ENCODE results near the gene LRRC56.
A peak's percentile ranks its signal among the peaks of the same experiment; 100 is the strongest.
"Not testable (repeated sequence)": the region's sequence is repeated elsewhere in the genome, so short reads cannot be mapped to it uniquely, and the experiment has no call there.

LRRC56 gene

GRCh38 chr11:561148-562003 lies 24.0 kb downstream of the LRRC56 start:
- DNase-seq = peak; percentile 49

DNA sequence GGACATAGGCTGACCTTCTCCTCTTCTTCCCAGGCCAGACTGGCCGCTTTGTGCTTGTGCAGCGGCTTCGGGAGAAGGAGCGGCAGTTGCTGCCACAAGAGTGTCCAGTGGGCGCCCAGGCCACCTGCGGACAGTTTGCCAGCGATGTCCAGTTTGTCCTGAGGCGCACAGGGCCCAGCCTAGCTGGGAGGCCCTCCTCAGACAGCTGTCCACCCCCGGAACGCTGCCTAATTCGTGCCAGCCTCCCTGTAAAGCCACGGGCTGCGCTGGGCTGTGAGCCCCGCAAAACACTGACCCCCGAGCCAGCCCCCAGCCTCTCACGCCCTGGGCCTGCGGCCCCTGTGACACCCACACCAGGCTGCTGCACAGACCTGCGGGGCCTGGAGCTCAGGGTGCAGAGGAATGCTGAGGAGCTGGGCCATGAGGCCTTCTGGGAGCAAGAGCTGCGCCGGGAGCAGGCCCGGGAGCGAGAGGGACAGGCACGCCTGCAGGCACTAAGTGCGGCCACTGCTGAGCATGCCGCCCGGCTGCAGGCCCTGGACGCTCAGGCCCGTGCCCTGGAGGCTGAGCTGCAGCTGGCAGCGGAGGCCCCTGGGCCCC lies 24.8 kb downstream of the LRRC56 start:
- DNase-seq = no peak

DNA sequence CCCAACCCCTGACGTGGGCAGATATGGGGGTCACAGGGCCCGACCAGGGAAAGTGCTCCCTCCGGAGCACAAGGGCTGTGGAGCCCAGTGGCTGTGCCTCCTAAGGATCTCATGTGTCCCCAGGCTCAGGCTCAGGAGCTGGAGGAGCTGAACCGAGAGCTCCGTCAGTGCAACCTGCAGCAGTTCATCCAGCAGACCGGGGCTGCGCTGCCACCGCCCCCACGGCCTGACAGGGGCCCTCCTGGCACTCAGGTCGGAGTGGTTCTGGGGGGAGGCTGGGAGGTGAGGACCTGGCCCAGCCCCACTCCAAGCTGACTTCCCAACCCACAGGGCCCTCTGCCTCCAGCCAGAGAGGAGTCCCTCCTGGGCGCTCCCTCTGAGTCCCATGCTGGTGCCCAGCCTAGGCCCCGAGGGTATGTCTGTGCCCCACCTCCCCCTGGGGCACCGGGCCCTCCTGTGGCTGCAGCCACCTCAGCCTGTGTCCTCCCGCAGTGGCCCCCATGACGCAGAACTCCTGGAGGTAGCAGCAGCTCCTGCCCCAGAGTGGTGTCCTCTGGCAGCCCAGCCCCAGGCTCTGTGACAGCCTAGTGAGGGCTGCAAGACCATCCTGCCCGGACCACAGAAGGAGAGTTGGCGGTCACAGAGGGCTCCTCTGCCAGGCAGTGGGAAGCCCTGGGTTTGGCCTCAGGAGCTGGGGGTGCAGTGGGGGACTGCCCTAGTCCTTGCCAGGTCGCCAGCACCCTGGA lies 25.9 kb downstream of the LRRC56 start:
- DNase-seq = peak; percentile 26

GRCh38 chr11:563812-564578 lies 26.7 kb downstream of the LRRC56 start:
- peak; percentile 31 for DNase-seq

- DNase-seq = peak; percentile 29
These were observed 28.7 kb downstream of the LRRC56 start for GRCh38 chr11:565921-566509.

- DNase-seq = peak; percentile 30
These were observed 29.8 kb downstream of the LRRC56 start for GRCh38 chr11:567011-567628.

DNA sequence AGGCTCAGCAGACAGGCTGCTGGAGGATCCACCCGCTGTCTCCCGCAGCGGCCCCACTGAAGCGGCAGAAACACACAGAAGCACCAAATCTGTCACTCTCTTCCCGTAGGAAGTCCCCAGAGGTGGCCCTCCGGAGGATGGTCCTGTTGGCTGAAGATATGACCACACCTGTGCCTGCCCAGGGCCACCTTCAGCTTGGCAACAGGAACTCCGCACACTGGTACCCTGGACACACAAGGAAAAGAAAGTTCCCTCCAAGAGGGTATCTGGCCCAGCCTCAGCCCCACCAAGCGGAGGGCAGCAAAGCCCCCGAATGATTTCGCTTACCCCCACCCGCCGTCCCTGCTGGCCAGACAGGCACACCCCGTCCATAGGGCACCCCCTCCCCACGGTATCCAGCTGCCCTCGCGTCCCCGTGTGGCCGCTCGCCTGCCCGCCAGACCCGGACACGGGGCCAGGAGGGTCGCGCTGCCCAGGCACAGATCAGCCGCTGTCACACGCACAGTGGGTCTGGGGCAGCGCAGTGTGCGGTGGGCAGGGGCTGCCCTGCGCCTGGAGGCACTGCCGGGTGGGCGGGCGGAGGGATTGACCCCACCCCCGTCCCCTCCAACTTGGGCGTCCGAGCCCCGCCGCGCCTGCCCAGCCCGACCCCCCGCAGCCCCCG lies 30.4 kb downstream of the LRRC56 start:
- DNase-seq = peak; percentile 53

- peak; percentile 97 for DNase-seq
These were observed 31.2 kb downstream of the LRRC56 start for GRCh38 chr11:568306-569157.

DNA sequence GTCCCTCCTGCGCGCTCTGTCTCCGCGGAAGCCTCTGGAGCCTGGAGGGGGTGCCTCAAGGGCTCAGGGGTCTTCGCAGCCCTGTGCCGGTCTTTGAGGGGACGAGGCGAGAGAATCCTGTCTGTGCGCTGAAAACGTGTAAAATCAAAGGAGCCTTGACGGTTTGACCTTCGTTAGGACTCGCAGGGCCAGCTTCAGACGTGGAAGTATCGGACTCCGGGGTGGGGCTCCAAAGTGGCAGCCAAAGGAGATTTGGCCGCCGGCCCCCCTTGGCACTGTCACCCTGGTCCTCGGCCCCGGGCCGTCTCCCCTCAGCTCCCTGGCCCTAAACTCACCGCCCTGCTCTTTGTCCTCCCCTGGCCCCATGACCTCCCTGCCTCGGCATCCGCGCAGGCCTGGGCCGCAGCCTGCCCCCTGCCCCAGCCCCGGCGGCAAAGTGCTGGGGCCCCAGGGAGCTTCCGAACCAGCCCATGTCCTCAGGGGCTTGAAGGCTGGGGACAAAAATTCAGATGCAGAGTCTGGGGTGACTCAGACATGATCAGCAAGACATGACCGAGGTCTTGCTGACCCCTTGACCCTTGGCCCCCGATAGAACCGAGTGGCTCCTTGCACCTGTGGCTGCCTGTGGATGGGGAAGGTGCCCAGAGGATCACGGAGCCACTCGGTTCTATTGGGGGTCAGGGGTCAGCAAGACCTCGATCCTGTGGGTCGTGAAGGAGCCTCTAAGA lies 32.0 kb downstream of the LRRC56 start:
- peak; percentile 48 for DNase-seq

DNA sequence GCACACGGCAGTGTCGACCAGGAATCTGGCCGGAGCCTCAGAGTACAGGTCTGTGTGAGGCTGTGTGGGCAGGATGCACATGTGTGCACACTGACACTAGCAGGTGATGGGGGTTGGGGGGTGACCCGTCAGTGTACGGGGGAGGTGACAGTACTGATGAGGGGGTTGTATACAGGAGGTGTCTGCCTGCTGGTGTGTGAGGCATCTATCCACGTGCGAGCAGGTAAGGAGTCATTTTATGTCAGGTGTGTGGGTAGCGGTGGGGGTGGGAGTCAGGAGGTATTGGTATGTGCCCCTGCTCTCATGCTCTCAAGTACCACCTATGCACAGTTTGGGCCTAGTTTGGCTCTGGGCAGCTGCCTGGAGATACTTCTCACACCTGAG lies 34.5 kb downstream of the LRRC56 start:
- no peak for DNase-seq

DNA sequence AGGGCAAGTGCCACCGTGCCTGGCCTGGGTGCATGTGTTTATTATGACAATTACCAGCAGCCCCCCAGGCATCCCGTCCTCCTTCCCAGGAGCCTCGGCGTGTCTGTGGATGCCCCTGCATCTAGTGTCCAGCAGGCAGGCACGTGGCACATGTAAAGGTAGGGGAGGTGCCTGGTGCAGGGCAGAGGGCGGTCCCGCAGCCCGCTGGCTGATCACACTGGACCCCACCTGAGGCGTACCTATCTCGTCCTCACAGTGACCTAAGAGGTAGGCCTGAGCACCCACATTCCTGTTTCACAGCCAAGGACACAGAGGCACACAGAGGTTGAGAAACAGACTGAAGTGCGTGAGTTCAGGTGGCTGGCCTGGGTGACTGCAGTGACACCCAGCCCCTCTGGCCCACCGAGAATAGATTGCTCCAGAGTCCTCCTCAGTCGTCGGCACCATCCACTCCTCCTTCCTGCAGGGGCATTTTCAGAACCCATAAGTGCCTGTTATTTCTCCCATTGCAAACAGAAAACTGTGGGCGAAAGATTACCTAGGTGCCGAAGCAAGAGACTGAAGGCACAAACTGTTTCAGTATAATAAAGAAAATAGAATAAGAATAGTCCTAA lies 35.9 kb downstream of the LRRC56 start:
- DNase-seq = no peak

DNA sequence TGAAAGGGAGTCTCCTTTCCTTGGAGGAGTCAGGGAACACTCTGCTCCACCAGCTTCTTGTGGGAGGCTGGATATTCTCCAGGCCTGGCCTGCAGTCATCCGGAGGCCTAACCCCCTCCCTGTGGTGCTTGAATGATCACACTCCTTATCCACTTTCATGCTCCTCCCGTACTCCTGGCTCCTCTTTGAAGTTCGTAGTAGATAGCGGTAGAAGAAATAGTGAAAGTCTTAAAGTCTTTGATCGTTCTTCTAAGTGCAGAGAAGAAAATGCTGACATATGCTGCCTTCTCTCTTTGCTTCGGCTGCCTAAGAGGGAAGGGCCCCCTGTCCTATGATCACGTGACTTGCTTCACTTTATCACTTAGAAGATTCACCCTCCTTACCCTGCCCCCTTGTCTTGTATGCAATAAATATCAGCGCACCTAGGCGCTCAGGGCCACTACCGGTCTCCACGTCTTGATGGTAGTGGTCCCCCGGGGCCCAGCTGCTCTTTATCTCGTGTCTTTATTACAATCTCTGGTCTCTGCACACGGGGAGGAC lies 36.8 kb downstream of the LRRC56 start:
- not testable (repeated sequence) for DNase-seq

- DNase-seq = no peak
These were observed 37.4 kb downstream of the LRRC56 start for GRCh38 chr11:574632-575312.

- no peak for DNase-seq
These were observed 38.1 kb downstream of the LRRC56 start for GRCh38 chr11:575313-575995.

- peak; percentile 98 for DNase-seq
These were observed 38.9 kb downstream of the LRRC56 start, which contains the start of gene PHRF1 for GRCh38 chr11:575996-576768. Gene PHRF1, plus strand, starts transcription at chr11:576470. Its CDS starts 5,043 bp downstream, at chr11:581513.

GRCh38 chr11:576811-577610 lies 39.7 kb downstream of the LRRC56 start:
- no peak for DNase-seq
